ENCODE measurements around the gene PPP1CC.

Gene PPP1CC

DNA sequence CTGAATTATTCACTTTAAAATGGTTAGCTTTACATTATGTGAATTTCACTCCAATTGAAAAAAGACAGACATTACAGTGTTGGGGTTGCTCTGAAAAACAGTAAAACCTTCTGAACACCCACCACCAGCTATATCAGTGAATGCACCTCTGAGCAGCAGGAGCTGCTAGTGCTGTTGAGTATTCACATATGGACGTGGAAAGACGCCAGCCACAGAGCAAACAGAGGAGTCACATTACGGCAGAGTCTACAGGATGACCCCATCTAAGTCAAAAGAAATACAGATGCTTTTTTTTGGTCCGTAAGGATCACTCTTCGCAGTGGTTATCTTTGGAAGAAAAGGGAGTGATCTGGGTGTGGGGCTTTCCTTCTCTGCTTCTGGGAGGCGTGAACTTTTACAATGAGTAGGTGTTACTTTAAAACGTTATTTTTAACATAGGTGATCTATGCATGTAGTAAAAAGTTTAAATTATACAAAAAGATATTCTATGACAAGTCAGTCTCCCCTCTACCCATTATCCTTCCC lies 58.3 kb downstream of the PPP1CC start:
- DNase-seq, result no peak

DNA sequence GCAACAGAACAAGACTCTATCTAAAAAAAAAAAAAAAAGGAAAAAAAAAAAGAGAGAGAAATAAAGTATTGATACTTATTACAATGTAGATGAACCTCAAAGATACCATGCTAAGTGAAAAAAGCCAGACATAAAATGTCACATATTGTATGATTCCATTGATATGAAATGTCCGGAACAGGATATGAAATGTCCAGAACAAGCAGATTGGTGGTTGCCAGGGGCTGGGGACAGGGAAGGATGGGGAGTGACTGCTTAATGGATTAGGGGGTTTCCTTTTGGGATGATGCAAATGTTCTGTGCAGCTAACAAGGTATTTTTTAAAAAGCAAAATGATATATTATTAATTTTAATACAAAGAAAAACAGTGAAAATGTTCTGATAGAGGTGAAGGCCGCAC lies 58.8 kb downstream of the PPP1CC start:
- no peak for DNase-seq

DNA sequence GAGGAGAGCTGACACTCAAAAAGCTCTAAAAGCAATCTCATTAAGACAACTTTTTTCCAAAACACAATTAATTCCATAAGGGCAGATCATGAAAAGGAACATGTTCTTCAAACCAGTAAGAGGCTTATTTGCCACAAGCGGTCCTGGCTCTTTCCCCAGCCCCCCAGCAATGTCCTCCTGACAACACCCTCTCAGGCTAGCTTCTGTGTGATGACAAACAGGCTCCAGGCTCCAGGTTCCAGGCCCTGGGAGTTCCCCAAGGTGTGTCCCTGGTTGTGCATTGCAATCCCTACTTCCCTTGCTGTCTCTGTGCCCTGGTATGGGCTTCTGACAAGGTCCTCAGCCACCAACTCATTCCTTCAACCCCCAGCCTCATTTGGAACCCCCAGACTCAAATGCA lies 62.7 kb downstream of the PPP1CC start:
- no peak for DNase-seq

DNA sequence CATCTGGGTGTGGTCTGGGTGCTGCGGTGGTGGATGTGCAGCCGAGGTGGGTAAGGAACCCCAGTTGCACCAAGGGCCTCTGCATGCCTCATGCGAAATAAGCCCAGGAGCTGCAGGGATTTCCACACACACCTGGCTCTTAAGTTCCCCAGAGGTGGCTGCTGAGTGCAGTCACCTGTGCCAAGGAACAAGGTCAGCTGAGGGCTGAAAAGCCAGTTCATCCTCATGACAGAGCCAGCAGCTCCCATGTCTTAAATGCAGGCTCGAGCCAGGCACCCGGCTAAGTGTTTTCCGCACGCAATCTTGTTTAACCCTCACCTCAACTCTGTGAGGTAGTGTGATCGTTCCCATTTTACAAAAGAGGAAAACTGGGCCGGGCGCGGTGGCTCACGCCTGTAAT lies 63.5 kb downstream of the PPP1CC start:
- no peak for DNase-seq

DNA sequence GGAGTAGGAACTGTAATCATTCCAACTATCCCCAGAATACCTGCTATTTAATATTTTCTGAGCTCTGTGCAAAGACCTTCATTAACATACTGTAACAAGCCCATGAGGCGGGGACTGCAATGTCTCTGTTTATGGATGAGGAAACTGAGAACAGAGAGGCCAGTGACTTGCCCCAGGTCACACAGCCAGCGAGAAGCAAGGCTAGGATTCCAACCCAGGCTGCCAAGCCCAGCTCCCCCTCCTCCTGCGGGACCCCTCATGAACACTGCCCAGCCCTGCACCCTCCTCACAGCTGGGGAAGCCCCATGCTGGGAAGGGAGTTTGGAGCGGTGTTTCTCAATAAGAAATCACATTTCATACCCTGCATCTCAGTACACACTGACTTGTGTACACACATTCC lies 64.7 kb downstream of the PPP1CC start:
- DNase-seq, result no peak

DNA sequence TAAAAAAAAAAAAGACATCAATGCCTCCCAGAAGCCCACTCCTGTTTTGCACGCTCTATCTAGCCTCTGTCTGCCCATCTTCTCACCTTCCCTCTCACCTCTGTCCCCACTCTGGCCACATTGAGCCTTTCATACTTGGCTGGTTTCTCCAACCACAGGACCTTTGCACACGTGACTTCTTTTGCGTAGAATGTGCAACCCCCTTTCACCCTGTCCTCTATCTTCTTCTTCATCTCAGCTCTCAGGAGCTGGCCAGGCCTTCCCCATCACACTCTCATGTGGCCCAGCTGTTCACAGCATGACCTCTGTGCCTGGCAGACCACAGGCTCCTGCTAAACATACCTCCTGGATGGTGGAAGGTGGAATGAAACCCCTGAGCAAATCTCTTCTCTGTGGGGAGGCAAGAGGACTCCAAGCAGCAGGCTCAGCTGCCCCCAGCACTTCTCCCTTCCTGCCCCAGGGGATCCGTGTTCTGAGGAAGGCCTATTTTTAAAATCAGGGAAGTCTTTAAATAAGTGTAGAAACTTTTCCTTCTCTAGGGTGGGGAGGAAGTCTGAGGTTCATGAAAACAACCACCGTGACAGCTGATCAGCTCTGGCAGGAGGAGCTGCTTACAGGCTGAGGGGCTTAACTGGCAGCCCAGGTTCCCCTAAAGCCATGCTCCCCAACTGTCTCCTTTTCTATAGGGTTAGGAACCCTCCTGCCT lies 65.3 kb downstream of the PPP1CC start:
- DNase-seq, result no peak

DNA sequence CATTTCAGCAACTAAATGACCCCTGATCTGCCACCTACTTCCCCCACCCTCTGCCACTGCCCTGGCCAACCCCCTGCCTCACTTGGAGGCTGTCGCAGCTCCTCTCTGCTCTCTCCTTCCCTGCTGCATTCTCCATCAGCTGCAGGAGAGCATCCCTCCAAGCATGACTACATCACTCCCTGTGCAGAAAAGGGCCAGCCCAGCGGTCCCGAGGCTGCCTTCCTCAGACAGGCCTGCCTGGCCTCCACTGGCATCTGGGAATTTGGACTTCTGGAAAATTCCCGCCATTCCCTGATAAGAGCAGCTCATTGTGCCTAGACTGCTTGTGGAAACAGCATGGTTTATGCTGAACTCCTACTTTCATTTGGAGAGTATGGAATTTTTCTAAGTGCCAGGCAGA lies 66.5 kb downstream of the PPP1CC start:
- no peak for DNase-seq

DNA sequence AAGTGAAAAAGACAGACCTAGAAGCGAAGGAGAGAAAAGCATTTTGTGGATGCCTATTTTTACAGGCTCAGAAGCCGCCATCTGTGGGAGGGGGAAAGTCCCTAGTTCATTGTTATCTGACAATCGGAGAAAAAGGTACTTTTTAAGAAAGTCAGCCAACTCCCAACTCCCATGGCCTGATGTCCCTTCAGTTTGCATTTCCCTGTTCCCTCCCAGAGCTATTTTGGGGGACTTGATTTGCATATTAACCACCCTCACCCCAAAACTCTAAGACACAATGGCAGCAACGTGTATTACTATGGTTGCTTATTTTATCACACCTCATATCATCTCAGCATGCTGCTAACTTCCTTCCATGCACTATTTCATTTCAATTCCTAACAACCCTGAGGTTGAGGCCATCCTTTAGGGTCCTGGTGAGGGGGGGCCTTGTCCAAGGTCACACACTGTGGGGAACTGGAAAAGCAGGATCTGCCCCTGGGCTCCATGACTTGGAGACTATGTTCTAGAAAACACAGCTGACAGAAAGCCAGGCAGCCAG lies 72.5 kb downstream of the PPP1CC start:
- no peak for DNase-seq

Data from activated naive CD4-positive, alpha-beta T cell (primary cell).